Activated CD8-positive, alpha-beta memory T cell treated with anti-CD3 and anti-CD28 coated beads for 48 hours (primary cell): ENCODE results near the gene ERAP2.
"Not testable (repeated sequence)": the region's sequence is repeated elsewhere in the genome, so short reads cannot be mapped to it uniquely, and the experiment has no call there.

Experiments
- DNase-seq, 3 experiments: peaks; one replicate each; pipeline ENCODE4 v3.0.0-alpha.2; 2020; ENCODE audit warnings: low read depth in 2 of 3, low spot score in 2 of 3

The ERAP2 gene

GRCh38 chr5:96863949-96864584 lies 12.2 kb upstream of the ERAP2 start:
- no peak for DNase-seq

GRCh38 chr5:96864922-96865530 lies 11.3 kb upstream of the ERAP2 start:
- no peak for DNase-seq

- DNase-seq: no peak
Observed at GRCh38 chr5:96868603-96869371, 7.5 kb upstream of the ERAP2 start.

- DNase-seq: no peak
Observed at GRCh38 chr5:96869372-96869641, 7.0 kb upstream of the ERAP2 start.

- no peak for DNase-seq
Observed at GRCh38 chr5:96870094-96871026, 5.9 kb upstream of the ERAP2 start.

GRCh38 chr5:96871027-96871399 lies 5.3 kb upstream of the ERAP2 start:
- no peak for DNase-seq

- no peak for DNase-seq
Observed at GRCh38 chr5:96871686-96872085, 4.6 kb upstream of the ERAP2 start.

- no peak for DNase-seq
Observed at GRCh38 chr5:96873449-96873848, 2.9 kb upstream of the ERAP2 start.

- no peak for DNase-seq
Observed at GRCh38 chr5:96874631-96875030, 1.7 kb upstream of the ERAP2 start.

- no peak for DNase-seq
Observed at GRCh38 chr5:96875791-96876291, 459 bp upstream of the ERAP2 start.

- not testable (repeated sequence) for DNase-seq
Observed at GRCh38 chr5:96876977-96877469, 723 bp downstream of the ERAP2 start.

- DNase-seq: no peak
Observed at GRCh38 chr5:96879665-96880064, 3.4 kb downstream of the ERAP2 start.

- DNase-seq: no peak
Observed at GRCh38 chr5:96880444-96881164, 4.3 kb downstream of the ERAP2 start.

GRCh38 chr5:96881511-96882115 lies 5.3 kb downstream of the ERAP2 start:
- DNase-seq: no peak

- DNase-seq: no peak
Observed at GRCh38 chr5:96883871-96884270, 7.6 kb downstream of the ERAP2 start.

GRCh38 chr5:96884995-96885394 lies 8.7 kb downstream of the ERAP2 start:
- DNase-seq: no peak

- DNase-seq: no peak
Observed at GRCh38 chr5:96885518-96886338, 9.4 kb downstream of the ERAP2 start.

- DNase-seq: no peak
Observed at GRCh38 chr5:96893342-96893741, 17.0 kb downstream of the ERAP2 start.

GRCh38 chr5:96896276-96896675 lies 20.0 kb downstream of the ERAP2 start:
- DNase-seq: no peak
